Smooth muscle cell (in vitro differentiated cells): ENCODE data around the gene CAT. TPM values are rescaled to one million over a fixed set of nuclear protein-coding genes. Genes with fewer than 3 reads are reported as not detected.

Experiments
- DNase-seq: peaks from one replicate; lab custom pipeline; 2025; ENCODE audit not compliant: unreplicated experiment; lab: John Stamatoyannopoulos, UW
- H2AFZ ChIP-seq: fragments of 200-600 bp; sonication (generic); 2 replicates; pipeline ENCODE4 v1.6.0; 2016; ENCODE audit warnings: antibody characterized with exemption, low read depth, mild to moderate bottlenecking
- H3F3A ChIP-seq: fragments of 200-600 bp; sonication (generic); 2 replicates; pipeline ENCODE4 v1.6.0; 2017; ENCODE audit warnings: antibody characterized with exemption, low read depth
- H3K27ac ChIP-seq: fragments of 200-600 bp; sonication (generic); 2 replicates; pipeline ENCODE4 v1.5.1; 2016; ENCODE audit warnings: low read depth, mild to moderate bottlenecking
- H3K27me3 ChIP-seq: fragments of 200-600 bp; sonication (generic); 2 replicates; pipeline ENCODE4 v1.6.1; 2016; ENCODE audit warnings: low read depth, mild to moderate bottlenecking
- H3K36me3 ChIP-seq: fragments of 200-600 bp; sonication (generic); 2 replicates; pipeline ENCODE4 v1.5.1; 2016; ENCODE audit warnings: low read depth
- H3K4me1 ChIP-seq: fragments of 200-600 bp; sonication (generic); 2 replicates; pipeline ENCODE4 v1.5.1; 2016; ENCODE audit warnings: low read depth
- H3K4me2 ChIP-seq: fragments of 200-600 bp; sonication (generic); 2 replicates; pipeline ENCODE4 v1.6.0; 2016; ENCODE audit warnings: mild to moderate bottlenecking
- H3K4me3 ChIP-seq: fragments of 200-600 bp; sonication (generic); 2 replicates; pipeline ENCODE4 v1.5.1; 2016; ENCODE audit warnings: mild to moderate bottlenecking
- H3K79me2 ChIP-seq: fragments of 200-600 bp; sonication (generic); 2 replicates; pipeline ENCODE4 v1.6.0; 2016; ENCODE audit warnings: low read depth, mild to moderate bottlenecking
- H3K9ac ChIP-seq: fragments of 200-600 bp; sonication (generic); 2 replicates; pipeline ENCODE4 v1.6.0; 2016; ENCODE audit warnings: low read depth
- H3K9me3 ChIP-seq: fragments of 200-600 bp; sonication (generic); replicated peaks from 2 replicates; pipeline ENCODE4 v1.5.1; 2016; ENCODE audit warnings: low read depth
- H4K20me1 ChIP-seq: fragments of 200-600 bp; sonication (generic); 2 replicates; pipeline ENCODE4 v1.6.0; 2016; ENCODE audit warnings: low read depth
- WGBS: methylation state at CpG from one replicate; pipeline ENCODE4 v1.1.7; 2016; ENCODE audit warnings: low lambda C conversion rate; 5-methylcytosine and 5-hydroxymethylcytosine counted together
- polyA plus RNA-seq: library from polyadenylated mRNA; unstranded; fragments of >200 nt; fragmentation: Nextera tagmentation; extraction: Ambion mirVana; gene quantifications from 2 replicates; pipeline ENCODE4 v1.2.1, GENCODE V29; 2016
- total RNA-seq: library from RNA; depleted of rRNA; stranded (reverse); fragments of >200 nt; gene quantifications from 2 replicates; pipeline ENCODE4 v1.2.3, GENCODE V29; 2014
- TF ChIP-seq, protein P1 (sequence below): fragments of 200-600 bp; sonication (generic); IDR thresholded peaks from 2 replicates; pipeline ENCODE4 v1.5.1; 2017; ENCODE audit warnings: borderline replicate concordance, mild to moderate bottlenecking, antibody characterized with exemption; ENCODE audit not compliant: insufficient read depth, poor library complexity, severe bottlenecking

Gene CAT
- total and polyA plus RNA-seq, 2 experiments from 2014 or later: not detected

DNA sequence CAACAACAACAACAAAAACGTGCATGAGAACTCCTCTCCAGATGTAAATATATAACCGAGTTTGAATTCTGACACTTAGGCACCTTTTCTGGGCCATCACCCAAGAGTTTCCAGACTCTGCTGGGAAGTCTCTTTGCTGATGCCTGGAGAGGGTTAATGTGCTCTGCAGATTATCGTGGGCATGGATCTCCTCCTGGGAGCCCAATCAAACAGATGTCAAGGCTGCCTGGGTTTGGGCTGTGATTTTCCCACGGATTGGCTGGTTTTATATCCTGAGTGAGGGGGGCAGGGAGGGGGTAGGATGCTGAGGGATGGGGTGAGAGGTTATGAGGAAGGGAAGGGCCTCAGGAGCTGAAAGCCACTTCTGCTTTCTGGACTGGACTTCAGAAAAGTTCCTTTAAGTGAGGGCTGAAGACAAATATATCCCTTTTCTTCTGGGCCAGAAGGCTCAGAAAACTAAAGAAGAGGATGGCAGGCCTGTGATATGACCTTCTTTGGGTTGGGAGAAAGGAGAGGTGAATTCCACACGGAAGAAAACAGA is 70.7 kb downstream of the CAT start:
- Histone ChIP-seq H3K9me3 (no peaks in the 10 kb centered on the region), H3K4me1 (no peaks in the 10 kb centered on the region), H3K4me2 (no peak overlapping the region), H3K36me3 (no peaks in the 10 kb centered on the region), H4K20me1 (no peaks in the 10 kb centered on the region), H3F3A (no peaks in the 10 kb centered on the region), H3K9ac (no peak overlapping the region), H3K4me3 (no peak overlapping the region), H3K27ac (no peak overlapping the region), H2AFZ (no peak overlapping the region), H3K27me3 (no peaks in the 10 kb centered on the region), H3K79me2 (no peaks in the 10 kb centered on the region)
- DNase-seq: no peak
- TF ChIP-seq, protein P1, sequence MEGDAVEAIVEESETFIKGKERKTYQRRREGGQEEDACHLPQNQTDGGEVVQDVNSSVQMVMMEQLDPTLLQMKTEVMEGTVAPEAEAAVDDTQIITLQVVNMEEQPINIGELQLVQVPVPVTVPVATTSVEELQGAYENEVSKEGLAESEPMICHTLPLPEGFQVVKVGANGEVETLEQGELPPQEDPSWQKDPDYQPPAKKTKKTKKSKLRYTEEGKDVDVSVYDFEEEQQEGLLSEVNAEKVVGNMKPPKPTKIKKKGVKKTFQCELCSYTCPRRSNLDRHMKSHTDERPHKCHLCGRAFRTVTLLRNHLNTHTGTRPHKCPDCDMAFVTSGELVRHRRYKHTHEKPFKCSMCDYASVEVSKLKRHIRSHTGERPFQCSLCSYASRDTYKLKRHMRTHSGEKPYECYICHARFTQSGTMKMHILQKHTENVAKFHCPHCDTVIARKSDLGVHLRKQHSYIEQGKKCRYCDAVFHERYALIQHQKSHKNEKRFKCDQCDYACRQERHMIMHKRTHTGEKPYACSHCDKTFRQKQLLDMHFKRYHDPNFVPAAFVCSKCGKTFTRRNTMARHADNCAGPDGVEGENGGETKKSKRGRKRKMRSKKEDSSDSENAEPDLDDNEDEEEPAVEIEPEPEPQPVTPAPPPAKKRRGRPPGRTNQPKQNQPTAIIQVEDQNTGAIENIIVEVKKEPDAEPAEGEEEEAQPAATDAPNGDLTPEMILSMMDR: no peak
- WGBS: 52% methylated on average over 5 of the region's 5 CpGs

DNA sequence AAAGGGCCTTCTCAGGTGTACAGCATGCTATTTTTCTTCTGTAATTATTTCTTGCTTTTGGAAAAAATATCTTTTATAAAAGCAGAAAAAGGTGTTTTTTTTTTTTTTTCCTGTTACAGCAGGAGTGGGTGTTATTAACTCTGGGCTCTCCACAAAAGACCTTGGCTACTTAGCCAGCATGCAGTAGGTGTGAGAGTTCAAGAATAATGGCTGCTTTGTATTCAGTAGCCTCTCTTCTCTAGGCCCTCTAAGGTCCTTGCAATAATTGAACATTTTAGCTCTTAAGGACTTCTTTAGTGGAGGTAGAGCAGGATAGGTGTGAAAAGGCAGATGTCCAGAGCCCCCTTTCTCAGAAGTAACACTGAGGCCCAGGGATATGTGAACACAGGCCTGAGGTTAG is 71.5 kb downstream of the CAT start:
- no peaks in the 10 kb centered on the region for H3F3A ChIP-seq
- no peak overlapping the region for H2AFZ ChIP-seq
- H4K20me1 ChIP-seq: no peaks in the 10 kb centered on the region
- H3K27ac ChIP-seq: no peak overlapping the region
- H3K36me3 ChIP-seq: no peaks in the 10 kb centered on the region
- H3K27me3 ChIP-seq: no peaks in the 10 kb centered on the region
- TF ChIP-seq, protein P1: no peak
- H3K9ac ChIP-seq: no peak overlapping the region
- H3K4me3 ChIP-seq: no peak overlapping the region
- H3K4me2 ChIP-seq: no peak overlapping the region
- H3K4me1 ChIP-seq: no peaks in the 10 kb centered on the region
- DNase-seq: no peak
- H3K79me2 ChIP-seq: no peaks in the 10 kb centered on the region
- H3K9me3 ChIP-seq: no peaks in the 10 kb centered on the region

DNA sequence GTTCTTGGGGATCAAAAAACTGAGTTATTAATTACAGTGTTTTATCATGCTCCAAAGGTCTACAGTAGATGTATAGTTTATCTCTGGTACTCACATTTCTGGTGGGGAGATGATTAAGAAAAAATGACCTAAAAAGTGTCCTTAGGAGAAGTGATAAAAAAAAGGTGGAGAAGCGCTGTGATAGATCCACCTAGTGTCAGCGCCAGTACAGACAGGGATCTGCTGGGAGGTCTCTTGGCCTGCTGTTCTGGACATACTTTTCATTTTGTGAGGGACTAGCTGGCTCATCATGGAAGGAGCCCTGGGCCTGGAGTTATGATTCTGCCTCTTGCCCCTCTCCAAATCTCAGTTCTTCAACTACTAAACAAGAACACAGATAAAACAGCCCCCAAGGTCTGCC is 71.9 kb downstream of the CAT start:
- WGBS: 100% methylated on average over 2 of the region's 2 CpGs
- Histone ChIP-seq H3K27ac (no peak overlapping the region), H3K4me3 (no peak overlapping the region), H4K20me1 (no peaks in the 10 kb centered on the region), H3K4me2 (no peak overlapping the region), H3K79me2 (no peaks in the 10 kb centered on the region), H3K4me1 (no peaks in the 10 kb centered on the region), H3K36me3 (no peaks in the 10 kb centered on the region), H3K9me3 (no peaks in the 10 kb centered on the region), H3K9ac (no peak overlapping the region), H2AFZ (no peak overlapping the region), H3F3A (no peaks in the 10 kb centered on the region), H3K27me3 (no peaks in the 10 kb centered on the region)
- no peak for DNase-seq
- TF ChIP-seq, protein P1: no peak
